DND-41 (cell line): Measurements from ENCODE around the gene FASN.
"Not testable (repeated sequence)": the region's sequence is repeated elsewhere in the genome, so short reads cannot be mapped to it uniquely, and the experiment has no call there.

ENCODE experiments used
- EZH2 ChIP-seq: IDR thresholded peaks from 3 replicates; pipeline ENCODE4 v1.6.1; 2012; ENCODE audit warnings: borderline replicate concordance, low read depth, mild to moderate bottlenecking, moderate library complexity, low read length, inconsistent platforms; ENCODE audit not compliant: severe bottlenecking
- TF ChIP-seq, protein P1 (sequence below): IDR thresholded peaks from 2 replicates; pipeline ENCODE4 v1.5.1; 2012; ENCODE audit warnings: borderline replicate concordance, low read length, moderate library complexity, mild to moderate bottlenecking; ENCODE audit not compliant: poor library complexity, severe bottlenecking; ENCODE audit errors: extremely low read depth

DNA sequence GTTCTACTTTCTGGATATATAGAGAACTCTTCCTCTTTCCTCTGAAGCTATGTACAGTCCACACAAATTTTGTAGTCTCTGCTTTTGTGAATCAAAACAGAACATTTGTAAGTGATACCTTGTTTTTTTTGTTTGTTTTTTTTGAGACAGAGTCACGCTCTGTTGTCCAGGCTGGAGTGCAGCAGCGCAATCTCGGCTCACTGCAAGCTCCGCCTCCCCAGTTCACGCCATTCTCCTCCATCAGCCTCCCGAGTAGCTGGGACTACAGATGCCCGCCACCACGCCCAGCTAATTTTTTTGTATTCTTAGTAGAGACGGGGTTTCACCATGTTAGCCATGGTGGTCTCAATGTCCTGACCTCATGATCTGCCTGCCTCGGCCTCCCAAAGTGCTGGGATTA lies 41.9 kb upstream of the FASN start:
- TF ChIP-seq, protein P1, sequence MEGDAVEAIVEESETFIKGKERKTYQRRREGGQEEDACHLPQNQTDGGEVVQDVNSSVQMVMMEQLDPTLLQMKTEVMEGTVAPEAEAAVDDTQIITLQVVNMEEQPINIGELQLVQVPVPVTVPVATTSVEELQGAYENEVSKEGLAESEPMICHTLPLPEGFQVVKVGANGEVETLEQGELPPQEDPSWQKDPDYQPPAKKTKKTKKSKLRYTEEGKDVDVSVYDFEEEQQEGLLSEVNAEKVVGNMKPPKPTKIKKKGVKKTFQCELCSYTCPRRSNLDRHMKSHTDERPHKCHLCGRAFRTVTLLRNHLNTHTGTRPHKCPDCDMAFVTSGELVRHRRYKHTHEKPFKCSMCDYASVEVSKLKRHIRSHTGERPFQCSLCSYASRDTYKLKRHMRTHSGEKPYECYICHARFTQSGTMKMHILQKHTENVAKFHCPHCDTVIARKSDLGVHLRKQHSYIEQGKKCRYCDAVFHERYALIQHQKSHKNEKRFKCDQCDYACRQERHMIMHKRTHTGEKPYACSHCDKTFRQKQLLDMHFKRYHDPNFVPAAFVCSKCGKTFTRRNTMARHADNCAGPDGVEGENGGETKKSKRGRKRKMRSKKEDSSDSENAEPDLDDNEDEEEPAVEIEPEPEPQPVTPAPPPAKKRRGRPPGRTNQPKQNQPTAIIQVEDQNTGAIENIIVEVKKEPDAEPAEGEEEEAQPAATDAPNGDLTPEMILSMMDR = not testable (repeated sequence)
- TF ChIP-seq EZH2 = not testable (repeated sequence)
